ENCODE data around the gene IL32. TPM values are rescaled to one million over a fixed set of nuclear protein-coding genes. Genes with fewer than 3 reads are reported as not detected.

IL32 gene
- polyA plus RNA-seq, 1 donor from 2014 or later: not detected

DNA sequence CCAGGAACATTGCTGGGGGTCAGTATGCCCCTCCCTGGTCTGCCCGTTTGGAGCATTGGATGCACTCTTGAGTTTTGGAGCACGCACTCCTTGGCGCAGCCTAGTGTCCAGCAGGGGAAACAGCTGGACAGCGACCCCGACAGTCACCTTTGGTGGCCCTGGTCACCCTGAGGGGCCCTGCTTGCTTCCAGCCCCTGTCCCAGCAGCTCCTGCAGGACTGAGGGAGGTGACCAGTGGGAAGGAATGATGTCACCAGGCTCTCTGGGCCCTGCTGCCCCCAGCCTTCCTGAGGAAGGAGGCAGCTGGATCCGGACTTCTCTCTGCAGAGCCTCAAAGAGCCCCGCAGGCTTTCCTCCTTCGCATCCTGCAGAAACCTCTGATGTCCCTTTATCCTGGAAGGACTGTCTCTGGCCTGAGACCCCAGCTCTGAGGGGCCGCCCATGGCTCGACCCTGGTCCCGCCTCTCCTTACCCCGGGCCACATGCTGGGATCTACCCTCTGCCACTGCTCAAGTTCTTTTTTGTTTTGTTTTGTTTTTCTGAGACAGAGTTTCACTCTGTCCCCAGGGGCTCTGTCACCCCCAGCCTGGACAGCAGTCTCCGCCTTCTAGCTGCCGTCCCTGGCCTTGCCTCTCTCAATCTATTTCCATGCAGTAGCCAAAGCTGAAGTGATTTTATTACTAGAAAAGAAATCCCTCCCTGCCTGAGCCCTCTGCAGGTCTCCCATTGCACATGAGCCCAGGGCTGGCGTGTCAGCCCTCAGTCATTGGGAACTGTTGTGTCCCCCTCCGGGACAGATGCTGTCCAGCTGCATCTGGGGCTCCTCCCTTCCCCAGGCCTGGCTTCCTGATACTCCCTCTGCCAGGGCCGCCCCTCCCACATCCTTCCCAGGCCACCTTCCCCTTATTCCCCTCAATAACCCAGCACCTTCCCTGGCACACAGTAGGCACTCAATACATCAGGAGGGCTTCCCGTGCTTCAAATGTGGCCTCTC, 22.1 kb downstream of the IL32 start:
- Histone ChIP-seq H3K9me2 (ENCODE audit: insufficient read depth, low read length) (no peaks in the 10 kb centered on the region), H3K4me3 (ENCODE audit: low read length) (no peak overlapping the region), H3K9me3 (ENCODE audit: low read length) (no peaks in the 10 kb centered on the region), H2AFZ (ENCODE audit: low read depth, low read length) (no peak overlapping the region), H3K9ac (ENCODE audit: low read length) (no peak overlapping the region), H3K79me2 (replicated peaks; ENCODE audit: insufficient read depth, low read length) (no peaks in the 10 kb centered on the region), H4K20me1 (ENCODE audit: insufficient read depth) (no peaks in the 10 kb centered on the region), H3F3A (ENCODE audit: insufficient read depth, low read length, poor library complexity, severe bottlenecking) (no peaks in the 10 kb centered on the region), H3K27ac (ENCODE audit: low read length) (no peak overlapping the region), H3K36me3 (ENCODE audit: insufficient read depth, low read length) (no peaks in the 10 kb centered on the region), H3K4me2 (ENCODE audit: low read length) (no peak overlapping the region), H3K27me3 (ENCODE audit: insufficient read depth, low read depth, low read length) (no peaks in the 10 kb centered on the region)
- TF ChIP-seq POLR2AphosphoS5 (IDR thresholded peaks at IDR 0.05) (no peak), EP300 (conservative IDR thresholded peaks at IDR 0.05; ENCODE audit: poor library complexity, severe bottlenecking) (no peak), MXI1 (conservative IDR thresholded peaks at IDR 0.05; ENCODE audit: poor library complexity, severe bottlenecking) (no peak), REST (IDR thresholded peaks at IDR 0.05; ENCODE audit: borderline replicate concordance) (no peak), TAF1 (IDR thresholded peaks at IDR 0.05; ENCODE audit: low read depth) (no peak), EZH2 (IDR thresholded peaks at IDR 0.05; ENCODE audit: borderline replicate concordance, insufficient read depth, low read length, poor library complexity, severe bottlenecking) (no peak), RAD21 (conservative IDR thresholded peaks at IDR 0.05) (no peak), CTCF (IDR thresholded peaks at IDR 0.05; ENCODE audit: poor library complexity, severe bottlenecking) (no peak), SMC3 (conservative IDR thresholded peaks at IDR 0.05; ENCODE audit: poor library complexity) (no peak)

DNA sequence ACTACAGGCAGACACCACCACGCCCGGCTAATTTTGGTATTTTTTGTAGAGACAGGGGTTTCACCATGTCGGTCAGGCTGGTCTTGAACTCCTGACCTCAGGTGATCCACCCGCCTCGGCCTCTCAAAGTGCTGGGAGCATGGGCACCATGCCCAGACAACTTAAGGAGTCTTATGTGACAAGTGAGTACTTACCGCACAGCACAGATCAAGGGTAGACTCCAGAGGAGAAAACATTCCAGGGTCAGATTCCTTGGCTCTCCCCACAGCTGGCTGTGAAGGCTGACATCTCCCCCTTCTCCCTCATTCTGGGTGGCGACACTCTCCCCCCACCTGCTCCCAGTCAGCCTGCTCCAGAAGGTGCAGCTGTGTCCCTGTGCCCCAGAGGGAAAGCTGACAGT, 23.0 kb downstream of the IL32 start:
- no peaks in the 10 kb centered on the region for H3K27me3 ChIP-seq (ENCODE audit: insufficient read depth, low read depth, low read length)
- no peak overlapping the region for H2AFZ ChIP-seq (ENCODE audit: low read depth, low read length)
- H4K20me1 ChIP-seq (ENCODE audit: insufficient read depth): no peaks in the 10 kb centered on the region
- TF ChIP-seq RAD21 (conservative IDR thresholded peaks at IDR 0.05) (no peak), EP300 (conservative IDR thresholded peaks at IDR 0.05; ENCODE audit: poor library complexity, severe bottlenecking) (no peak), POLR2AphosphoS5 (IDR thresholded peaks at IDR 0.05) (no peak), MXI1 (conservative IDR thresholded peaks at IDR 0.05; ENCODE audit: poor library complexity, severe bottlenecking) (no peak), CTCF (IDR thresholded peaks at IDR 0.05; ENCODE audit: poor library complexity, severe bottlenecking) (no peak), REST (IDR thresholded peaks at IDR 0.05; ENCODE audit: borderline replicate concordance) (no peak), EZH2 (IDR thresholded peaks at IDR 0.05; ENCODE audit: borderline replicate concordance, insufficient read depth, low read length, poor library complexity, severe bottlenecking) (no peak), SMC3 (conservative IDR thresholded peaks at IDR 0.05; ENCODE audit: poor library complexity) (no peak), TAF1 (IDR thresholded peaks at IDR 0.05; ENCODE audit: low read depth) (no peak)
- no peak overlapping the region for H3K27ac ChIP-seq (ENCODE audit: low read length)
- H3K9me2 ChIP-seq (ENCODE audit: insufficient read depth, low read length): no peaks in the 10 kb centered on the region
- H3K4me3 ChIP-seq (ENCODE audit: low read length): no peak overlapping the region
- H3F3A ChIP-seq (ENCODE audit: insufficient read depth, low read length, poor library complexity, severe bottlenecking): no peaks in the 10 kb centered on the region
- no peaks in the 10 kb centered on the region for H3K9me3 ChIP-seq (ENCODE audit: low read length)
- no peak overlapping the region for H3K9ac ChIP-seq (ENCODE audit: low read length)
- H3K4me2 ChIP-seq (ENCODE audit: low read length): no peak overlapping the region
- H3K79me2 ChIP-seq (replicated peaks; ENCODE audit: insufficient read depth, low read length): no peaks in the 10 kb centered on the region
- no peaks in the 10 kb centered on the region for H3K36me3 ChIP-seq (ENCODE audit: insufficient read depth, low read length)
